SH-SY5Y (cell line): ENCODE data around the gene PTPRT.

Experiments
- GATA2 ChIP-seq: IDR thresholded peaks from 2 replicates; pipeline ENCODE4 v1.6.1; 2011; ENCODE audit warnings: mild to moderate bottlenecking, low read depth, low read length
- GATA3 ChIP-seq: IDR thresholded peaks from 2 replicates; pipeline ENCODE4 v1.6.1; 2011; ENCODE audit warnings: low read depth, mild to moderate bottlenecking, low read length, moderate library complexity

The PTPRT gene

DNA sequence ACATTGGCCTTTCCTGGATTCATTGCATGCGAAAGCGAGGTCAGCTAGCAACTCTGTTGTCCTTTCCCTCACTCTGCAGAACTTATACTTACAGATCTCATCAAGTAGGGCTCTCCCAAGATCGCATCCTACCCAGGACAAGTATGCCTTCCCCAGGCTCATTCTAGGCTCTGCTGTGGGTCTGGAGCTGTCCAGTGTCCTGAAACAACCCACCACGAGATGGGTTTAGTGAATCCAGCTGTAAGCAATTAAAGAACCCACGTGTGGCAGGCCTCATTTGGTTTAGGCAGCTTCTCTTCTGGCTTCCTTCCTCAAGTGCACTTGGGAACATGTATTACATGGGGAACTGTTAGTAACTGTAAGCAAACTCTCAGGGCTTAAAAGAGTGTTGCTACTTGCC, 1165.1 kb downstream of the PTPRT start:
- TF ChIP-seq GATA2 (no peak), GATA3 (no peak)
